ENCODE results near the gene ZNF441. TPM values are rescaled to one million over a fixed set of nuclear protein-coding genes. Genes with fewer than 3 reads are reported as not detected.

Gene ZNF441
- total RNA-seq, 1 experiment from 2014 or later = 0.85 TPM

DNA sequence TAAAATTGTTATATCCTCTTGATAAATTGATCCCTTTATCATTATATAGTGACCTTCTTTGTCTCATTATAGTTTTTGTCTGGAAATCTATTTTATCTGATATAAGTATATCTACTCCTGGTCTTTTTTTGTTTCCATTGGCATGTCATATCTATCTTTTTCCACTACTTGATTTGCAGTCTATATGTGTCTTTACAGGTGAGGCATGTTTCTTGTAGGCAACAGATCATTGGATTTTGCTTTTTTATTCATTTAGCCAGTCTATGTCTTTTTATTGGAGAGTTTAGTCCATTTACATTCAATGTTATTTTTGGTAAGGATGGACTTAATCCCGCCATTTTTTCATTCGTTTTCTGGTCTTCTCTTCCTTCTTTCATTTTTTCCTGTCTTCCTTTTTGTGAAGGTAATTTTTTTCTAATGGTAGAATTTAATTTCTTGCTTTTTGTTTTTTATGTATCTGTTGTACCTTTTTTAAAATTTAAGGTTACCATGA lies 14.5 kb upstream of the ZNF441 start:
- no peak for DNase-seq
- H3K9me3 Mint-ChIP-seq = peaks cover 68 to 71% of the 10 kb centered on the region in 2 experiments
- no peaks in the 10 kb centered on the region for H3K4me1 ChIP-seq (ENCODE audit: insufficient read depth, low read length)
- H3K79me1 ChIP-seq (ENCODE audit: insufficient read depth, low read depth, low read length, poor library complexity, severe bottlenecking) = no peaks in the 10 kb centered on the region
- no peak overlapping the region for H2BK12ac ChIP-seq (ENCODE audit: insufficient read length, low read depth, low read length)
- H3K27ac Mint-ChIP-seq = no peak overlapping the region
- no peak overlapping the region for H4K5ac ChIP-seq (ENCODE audit: insufficient read length, low read depth, low read length)
- WGBS (ENCODE audit: extremely low coverage, insufficient read length, low lambda C conversion rate) = no CpG with 5 or more reads among the region's 2 CpGs
- no peak overlapping the region for H2BK5ac ChIP-seq (ENCODE audit: insufficient read length, low read length)
- H2AK5ac ChIP-seq (ENCODE audit: insufficient read length, low read length) = no peak overlapping the region
- no peak overlapping the region for H2AFZ ChIP-seq (ENCODE audit: low read length)
- H2BK20ac ChIP-seq (ENCODE audit: low read depth, low read length, poor library complexity, severe bottlenecking) = no peak overlapping the region
- H2BK15ac ChIP-seq (ENCODE audit: low read depth, low read length) = no peak overlapping the region
- no peak overlapping the region for H3K27ac ChIP-seq (ENCODE audit: insufficient read length, low read depth, low read length)
- no peak overlapping the region for H4K8ac ChIP-seq (replicated peaks; ENCODE audit: insufficient read length, low read depth, low read length)
- no peak overlapping the region for H3K4me3 Mint-ChIP-seq
- H3K23ac ChIP-seq (ENCODE audit: insufficient read length, low read depth, low read length) = no peak overlapping the region
- no peak overlapping the region for H3T11ph ChIP-seq (ENCODE audit: low read length)
- no peak overlapping the region for H3K4ac ChIP-seq (ENCODE audit: low read depth, low read length)
- H3K27me3 Mint-ChIP-seq (ENCODE audit: low read depth) = peaks cover 20% of the 10 kb centered on the region
- H3K14ac ChIP-seq (ENCODE audit: insufficient read depth, low read length) = no peak overlapping the region
- H3K9ac ChIP-seq (ENCODE audit: extremely low read depth, insufficient read length, low read length) = no peak overlapping the region
- peaks cover 1 to 10% (median 1%) of the 10 kb centered on the region in 3 experiments; a peak in 3 of 7 replicates for H3K36me3 Mint-ChIP-seq (ENCODE audit: insufficient read depth in 1 of 3, low read depth in 3 of 3)
- no peaks in the 10 kb centered on the region for H3K27me3 ChIP-seq (ENCODE audit: insufficient read depth, low read length)
- peaks cover 7% of the 10 kb centered on the region for H3K9me3 ChIP-seq (ENCODE audit: control insufficient read depth, low read depth, low read length)
- no peak overlapping the region for H2BK120ac ChIP-seq (ENCODE audit: low read depth, low read length, poor library complexity, severe bottlenecking)
- H3K4me1 Mint-ChIP-seq = no peaks in the 10 kb centered on the region
- no peak overlapping the region for H3K4me2 ChIP-seq (ENCODE audit: insufficient read depth, insufficient read length, low read length)
- TF ChIP-seq, protein P1, sequence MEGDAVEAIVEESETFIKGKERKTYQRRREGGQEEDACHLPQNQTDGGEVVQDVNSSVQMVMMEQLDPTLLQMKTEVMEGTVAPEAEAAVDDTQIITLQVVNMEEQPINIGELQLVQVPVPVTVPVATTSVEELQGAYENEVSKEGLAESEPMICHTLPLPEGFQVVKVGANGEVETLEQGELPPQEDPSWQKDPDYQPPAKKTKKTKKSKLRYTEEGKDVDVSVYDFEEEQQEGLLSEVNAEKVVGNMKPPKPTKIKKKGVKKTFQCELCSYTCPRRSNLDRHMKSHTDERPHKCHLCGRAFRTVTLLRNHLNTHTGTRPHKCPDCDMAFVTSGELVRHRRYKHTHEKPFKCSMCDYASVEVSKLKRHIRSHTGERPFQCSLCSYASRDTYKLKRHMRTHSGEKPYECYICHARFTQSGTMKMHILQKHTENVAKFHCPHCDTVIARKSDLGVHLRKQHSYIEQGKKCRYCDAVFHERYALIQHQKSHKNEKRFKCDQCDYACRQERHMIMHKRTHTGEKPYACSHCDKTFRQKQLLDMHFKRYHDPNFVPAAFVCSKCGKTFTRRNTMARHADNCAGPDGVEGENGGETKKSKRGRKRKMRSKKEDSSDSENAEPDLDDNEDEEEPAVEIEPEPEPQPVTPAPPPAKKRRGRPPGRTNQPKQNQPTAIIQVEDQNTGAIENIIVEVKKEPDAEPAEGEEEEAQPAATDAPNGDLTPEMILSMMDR (conservative IDR thresholded peaks at IDR 0.05) = no peak
- no peak overlapping the region for H3K18ac ChIP-seq (ENCODE audit: insufficient read length, low read depth, low read length)
- H4K91ac ChIP-seq (ENCODE audit: insufficient read length, low read depth, low read length) = no peak overlapping the region
- H3K23me2 ChIP-seq (ENCODE audit: insufficient read length, low read depth, low read length, poor library complexity, severe bottlenecking) = no peaks in the 10 kb centered on the region
- no peak overlapping the region for H3K56ac ChIP-seq (ENCODE audit: insufficient read length, low read depth, low read length)
- no peaks in the 10 kb centered on the region for H4K20me1 ChIP-seq (ENCODE audit: control insufficient read depth, insufficient read depth, insufficient read length)
- no peaks in the 10 kb centered on the region for H3K79me2 ChIP-seq (ENCODE audit: insufficient read depth, low read length)
